Suprapubic skin (tissue), 4 donors: ENCODE results near the gene KLHL17. TPM values are rescaled to one million over a fixed set of nuclear protein-coding genes. Genes with fewer than 3 reads are reported as not detected.
"Not testable (repeated sequence)": the region's sequence is repeated elsewhere in the genome, so short reads cannot be mapped to it uniquely, and the experiment has no call there.

Source experiments
- DNase-seq, 2 donors: peaks; one replicate each; pipeline ENCODE4 v3.0.0-alpha.2; 2019; ENCODE audit warnings: low spot score in 2 of 2
- H3K27ac ChIP-seq: fragments of 200-600 bp; sonication (generic); one replicate; pipeline ENCODE4 v1.5.1; 2019
- H3K27me3 ChIP-seq: fragments of 200-600 bp; sonication (generic); one replicate; pipeline ENCODE4 v1.5.1; 2019
- H3K36me3 ChIP-seq: fragments of 200-600 bp; sonication (generic); one replicate; pipeline ENCODE4 v1.5.1; 2019
- H3K4me1 ChIP-seq: fragments of 200-600 bp; sonication (generic); one replicate; pipeline ENCODE4 v1.5.1; 2019
- H3K4me3 ChIP-seq: fragments of 200-600 bp; sonication (generic); one replicate; pipeline ENCODE4 v1.5.1; 2019; ENCODE audit warnings: mild to moderate bottlenecking
- H3K9me3 ChIP-seq: fragments of 200-600 bp; sonication (generic); one replicate; pipeline ENCODE4 v1.5.1; 2019
- CTCF ChIP-seq, 2 donors: fragments of 200-600 bp in 1 of 2; fragments of 450-650 bp in 1 of 2; sonication (generic) in 1 of 2; IDR thresholded peaks; one replicate each; pipeline ENCODE4 v1.5.1; 2016 to 2019; ENCODE audit warnings: antibody characterized with exemption in 2 of 2, mild to moderate bottlenecking in 1 of 2, moderate library complexity in 1 of 2
- EP300 ChIP-seq: sonication (generic); formaldehyde crosslinking; IDR thresholded peaks from one replicate; pipeline ENCODE4 v1.6.1; 2017; ENCODE audit warnings: antibody characterized with exemption
- POLR2A ChIP-seq, 2 donors: fragments of 450-650 bp; IDR thresholded peaks; one replicate each; pipeline ENCODE4 v1.6.1; 2017; ENCODE audit warnings: antibody characterized with exemption in 2 of 2, mild to moderate bottlenecking in 2 of 2, moderate library complexity in 2 of 2
- POLR2AphosphoS5 ChIP-seq, 3 donors: sonication (generic); formaldehyde crosslinking; IDR thresholded peaks; one replicate each; pipeline ENCODE4 v1.6.1; 2017; ENCODE audit warnings: antibody characterized with exemption in 3 of 3
- WGBS: methylation state at CpG from one replicate; pipeline ENCODE4 v1.1.5; 2018; 5-methylcytosine and 5-hydroxymethylcytosine counted together
- total RNA-seq, 4 donors: library from RNA; depleted of rRNA; stranded (reverse); fragments of >200 nt; gene quantifications; one replicate each; pipeline ENCODE4 v1.1.0, GENCODE V29; 2016

KLHL17 gene
- total RNA-seq, 4 donors from 2014 or later, result 9.7 to 38.3 (median 17.0) TPM

- no peak for DNase-seq
- Histone ChIP-seq H3K36me3 (no peaks in the 10 kb centered on the region), H3K4me1 (peaks cover 11% of the 10 kb centered on the region), H3K4me3 (no peak overlapping the region), H3K27me3 (peaks cover 67% of the 10 kb centered on the region), H3K27ac (no peak overlapping the region), H3K9me3 (no peaks in the 10 kb centered on the region)
- no peak for TF ChIP-seq POLR2AphosphoS5 (IDR thresholded peaks at IDR 0.05)
- peak; percentile 27 to 95 for TF ChIP-seq CTCF (IDR thresholded peaks at IDR 0.05)
- TF ChIP-seq EP300, result no peak
- WGBS, result 29% methylated on average over 17 of the region's 29 CpGs
Observed at GRCh38 chr1:983798-984475, 23.6 kb downstream of the KLHL17 start.

GRCh38 chr1:984476-984814, 24.1 kb downstream of the KLHL17 start:
- DNase-seq, result no peak
- Histone ChIP-seq H3K27ac (no peak overlapping the region), H3K36me3 (no peaks in the 10 kb centered on the region), H3K27me3 (peaks cover 62% of the 10 kb centered on the region), H3K4me3 (no peak overlapping the region), H3K4me1 (peaks cover 11% of the 10 kb centered on the region), H3K9me3 (no peaks in the 10 kb centered on the region)
- no peak for TF ChIP-seq POLR2AphosphoS5 (IDR thresholded peaks at IDR 0.05)
- TF ChIP-seq EP300, result no peak
- no peak for TF ChIP-seq POLR2A (IDR thresholded peaks at IDR 0.05)
- no peak for TF ChIP-seq CTCF (IDR thresholded peaks at IDR 0.05)
- WGBS, result 61% methylated on average over 12 of the region's 12 CpGs

- WGBS, result 81% methylated on average over 13 of the region's 13 CpGs
Observed at GRCh38 chr1:985126-985525, 24.7 kb downstream of the KLHL17 start.

GRCh38 chr1:988061-988460, 27.7 kb downstream of the KLHL17 start:
- not testable (repeated sequence) for H3K4me3 ChIP-seq, H3K36me3 ChIP-seq, H3K27ac ChIP-seq, DNase-seq, H3K9me3 ChIP-seq, H3K4me1 ChIP-seq
- H3K27me3 ChIP-seq, result peaks cover 41% of the 10 kb centered on the region
- 81% methylated on average over 5 of the region's 5 CpGs for WGBS

More at GRCh38 chr1:985126-985525, 24.7 kb downstream of the KLHL17 start:
- DNase-seq, result no peak
- Histone ChIP-seq H3K4me3 (no peak overlapping the region), H3K9me3 (no peaks in the 10 kb centered on the region), H3K36me3 (no peaks in the 10 kb centered on the region), H3K27me3 (peaks cover 60% of the 10 kb centered on the region), H3K27ac (no peak overlapping the region), H3K4me1 (peaks cover 7% of the 10 kb centered on the region)
- no peak for TF ChIP-seq CTCF (IDR thresholded peaks at IDR 0.05)
- no peak for TF ChIP-seq POLR2A (IDR thresholded peaks at IDR 0.05)
- no peak for TF ChIP-seq EP300
- no peak for TF ChIP-seq POLR2AphosphoS5 (IDR thresholded peaks at IDR 0.05)

GRCh38 chr1:991275-991674, 30.9 kb downstream of the KLHL17 start:
- H3K36me3 ChIP-seq, DNase-seq, H3K9me3 ChIP-seq, H3K27ac ChIP-seq, H3K4me1 ChIP-seq, H3K4me3 ChIP-seq: not testable (repeated sequence)
- H3K27me3 ChIP-seq, result peaks cover 18% of the 10 kb centered on the region
- 93% methylated on average over 6 of the region's 6 CpGs for WGBS

GRCh38 chr1:991895-992294, 31.5 kb downstream of the KLHL17 start:
- Histone ChIP-seq H3K27ac (no peak overlapping the region), H3K9me3 (no peaks in the 10 kb centered on the region), H3K4me1 (no peaks in the 10 kb centered on the region), H3K27me3 (peaks cover 25% of the 10 kb centered on the region), H3K36me3 (no peaks in the 10 kb centered on the region), H3K4me3 (no peak overlapping the region)
- 98% methylated on average over 10 of the region's 10 CpGs for WGBS
- TF ChIP-seq CTCF (IDR thresholded peaks at IDR 0.05) (no peak), POLR2A (IDR thresholded peaks at IDR 0.05) (no peak), EP300 (no peak), POLR2AphosphoS5 (IDR thresholded peaks at IDR 0.05) (no peak)
- no peak for DNase-seq
